KMS-11 (cell line): ENCODE results near the gene IGFBP5.

Experiments used
- H2AFZ ChIP-seq: fragments of 200-600 bp; sonication (generic); 2 replicates; pipeline ENCODE4 v1.6.1; 2016; ENCODE audit warnings: antibody characterized with exemption, mixed run types, low read depth
- H3K27ac ChIP-seq: fragments of 200-600 bp; sonication (generic); 2 replicates; pipeline ENCODE4 v1.6.1; 2016; ENCODE audit warnings: mild to moderate bottlenecking, mixed run types
- H3K27me3 ChIP-seq: fragments of 200-600 bp; sonication (generic); 2 replicates; pipeline ENCODE4 v1.6.1; 2017; ENCODE audit warnings: mild to moderate bottlenecking, low read depth, mixed run types, moderate library complexity; ENCODE audit not compliant: insufficient read depth
- H3K36me3 ChIP-seq: fragments of 200-600 bp; sonication (generic); 2 replicates; pipeline ENCODE4 v1.6.1; 2017; ENCODE audit warnings: mild to moderate bottlenecking, mixed run types; ENCODE audit not compliant: insufficient read depth
- H3K4me1 ChIP-seq: fragments of 200-600 bp; sonication (generic); 2 replicates; pipeline ENCODE4 v1.6.1; 2016; ENCODE audit warnings: mild to moderate bottlenecking, low read depth, mixed run types; ENCODE audit not compliant: poor library complexity, severe bottlenecking
- H3K4me2 ChIP-seq: fragments of 200-600 bp; sonication (generic); 2 replicates; pipeline ENCODE4 v1.7.0; 2016; ENCODE audit warnings: mild to moderate bottlenecking, mixed run types
- H3K4me3 ChIP-seq: fragments of 200-600 bp; sonication (generic); IDR thresholded peaks from 2 replicates; pipeline ENCODE4 v1.6.1; 2017; ENCODE audit warnings: low read depth, low read length, mixed read lengths; ENCODE audit not compliant: insufficient read depth
- H3K79me2 ChIP-seq: fragments of 200-600 bp; sonication (generic); 2 replicates; pipeline ENCODE4 v1.6.1; 2016; ENCODE audit warnings: low read depth, mixed run types; ENCODE audit not compliant: insufficient read depth
- H3K9ac ChIP-seq: fragments of 200-600 bp; sonication (generic); 2 replicates; pipeline ENCODE4 v1.6.1; 2016; ENCODE audit warnings: mild to moderate bottlenecking, mixed run types
- H4K20me1 ChIP-seq: fragments of 200-600 bp; sonication (generic); 2 replicates; pipeline ENCODE4 v1.6.1; 2016; ENCODE audit warnings: mild to moderate bottlenecking, mixed run types; ENCODE audit not compliant: insufficient read depth
- CTCF ChIP-seq: fragments of 200-600 bp; sonication (generic); conservative IDR thresholded peaks from 2 replicates; pipeline ENCODE4 v1.6.1; 2017; ENCODE audit warnings: low read depth, mild to moderate bottlenecking, antibody characterized with exemption, low read length, moderate library complexity, mixed read lengths

The IGFBP5 gene

DNA sequence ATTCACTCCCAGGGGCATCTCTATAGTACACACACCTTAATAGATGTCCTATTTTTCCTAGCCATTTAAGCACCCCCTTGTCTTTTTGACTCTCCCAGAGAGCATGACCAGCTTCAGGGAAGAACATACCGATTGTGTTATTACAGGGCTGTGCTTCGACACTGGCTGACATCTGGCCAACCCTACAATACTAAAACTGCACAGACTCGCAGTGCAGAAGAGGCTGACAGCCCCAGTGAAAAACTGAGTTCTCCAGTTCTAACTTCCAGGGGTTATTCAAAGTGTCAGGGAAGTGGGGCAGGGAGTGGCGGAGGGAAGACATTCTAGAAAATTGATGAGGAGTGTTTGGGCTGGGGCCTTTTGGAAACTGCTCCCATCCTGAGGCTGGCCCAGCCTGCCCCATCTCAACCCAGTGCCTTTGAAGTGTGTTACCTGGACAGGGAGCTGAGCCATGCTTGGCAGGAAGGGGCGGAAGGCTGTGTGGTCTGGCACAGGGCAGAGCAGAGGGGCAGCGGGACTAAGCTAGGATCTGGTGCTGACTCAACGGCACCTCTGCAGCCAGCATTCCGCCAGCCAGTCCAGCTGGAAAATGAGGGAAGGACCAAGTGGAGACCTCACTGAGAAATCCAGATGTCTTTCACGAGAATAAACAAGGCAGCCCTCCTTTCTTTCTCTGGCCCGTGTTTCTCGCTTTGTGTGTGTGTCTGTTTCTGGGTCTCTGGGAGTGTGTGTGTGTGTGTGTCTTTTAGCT lies 15.4 kb upstream of the IGFBP5 start:
- Histone ChIP-seq H3K79me2 (no peaks in the 10 kb centered on the region), H4K20me1 (no peaks in the 10 kb centered on the region), H3K4me1 (no peaks in the 10 kb centered on the region), H3K4me2 (no peak overlapping the region), H3K27ac (no peak overlapping the region), H3K9ac (no peak overlapping the region), H2AFZ (no peak overlapping the region), H3K27me3 (no peaks in the 10 kb centered on the region), H3K36me3 (no peaks in the 10 kb centered on the region), H3K4me3 (no peak overlapping the region)
- no peak for TF ChIP-seq CTCF

GRCh38 chr2:216702756-216703155 lies 7.4 kb upstream of the IGFBP5 start:
- H3K27me3 ChIP-seq, result no peaks in the 10 kb centered on the region
- no peaks in the 10 kb centered on the region for H3K36me3 ChIP-seq
- no peak overlapping the region for H2AFZ ChIP-seq
- H3K4me3 ChIP-seq, result no peak overlapping the region
- no peaks in the 10 kb centered on the region for H4K20me1 ChIP-seq
- H3K4me2 ChIP-seq, result no peak overlapping the region
- no peaks in the 10 kb centered on the region for H3K79me2 ChIP-seq
- no peak for TF ChIP-seq CTCF
- H3K27ac ChIP-seq, result no peak overlapping the region
- no peaks in the 10 kb centered on the region for H3K4me1 ChIP-seq
- H3K9ac ChIP-seq, result no peak overlapping the region

DNA sequence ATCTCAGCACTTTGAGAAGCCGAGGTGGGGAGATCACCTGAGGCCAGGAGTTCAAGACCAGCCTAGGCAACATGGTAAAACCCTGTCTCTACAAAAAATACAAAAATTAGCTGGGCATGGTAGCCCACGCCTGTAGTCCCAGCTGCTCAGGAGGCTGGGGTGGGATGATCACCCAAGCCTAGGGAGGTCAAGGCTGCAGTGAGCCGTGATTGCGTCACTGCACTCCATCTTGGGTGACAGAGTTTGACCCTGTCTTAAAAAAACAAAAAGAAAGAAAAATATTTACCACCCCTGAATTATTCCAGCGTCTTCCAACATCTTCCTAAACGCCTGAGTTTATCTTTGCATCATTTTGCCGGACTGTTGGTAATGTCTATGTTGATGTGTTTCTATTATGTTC lies 6.2 kb upstream of the IGFBP5 start:
- no peaks in the 10 kb centered on the region for H4K20me1 ChIP-seq
- no peak overlapping the region for H3K9ac ChIP-seq
- no peak for TF ChIP-seq CTCF
- no peak overlapping the region for H3K4me2 ChIP-seq
- no peak overlapping the region for H3K27ac ChIP-seq
- no peak overlapping the region for H3K4me3 ChIP-seq
- H3K27me3 ChIP-seq, result no peaks in the 10 kb centered on the region
- H3K36me3 ChIP-seq, result no peaks in the 10 kb centered on the region
- no peak overlapping the region for H2AFZ ChIP-seq
- H3K4me1 ChIP-seq, result no peaks in the 10 kb centered on the region
- H3K79me2 ChIP-seq, result no peaks in the 10 kb centered on the region

DNA sequence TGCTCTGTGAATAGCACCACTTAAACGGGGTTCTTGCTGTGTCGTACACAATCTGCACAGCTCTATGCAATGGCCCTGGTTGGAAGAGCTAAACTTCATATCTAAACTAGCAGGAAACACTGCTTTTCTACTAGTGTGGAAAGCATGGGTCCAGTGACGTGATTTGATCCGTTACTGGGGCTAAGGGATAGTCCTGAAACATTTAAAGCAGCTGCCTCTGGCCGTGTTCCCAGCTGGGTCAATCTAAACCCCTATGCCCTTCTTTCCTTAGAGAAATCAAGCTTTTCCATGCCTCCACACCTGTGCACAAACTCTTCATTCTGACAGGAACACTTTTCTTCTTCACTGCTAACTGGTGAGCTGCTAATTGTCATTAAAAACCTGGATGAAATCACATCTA lies 5.4 kb upstream of the IGFBP5 start:
- no peaks in the 10 kb centered on the region for H3K79me2 ChIP-seq
- no peak overlapping the region for H3K27ac ChIP-seq
- H3K36me3 ChIP-seq, result no peaks in the 10 kb centered on the region
- no peak overlapping the region for H3K4me2 ChIP-seq
- H3K4me1 ChIP-seq, result no peaks in the 10 kb centered on the region
- TF ChIP-seq CTCF, result no peak
- no peaks in the 10 kb centered on the region for H4K20me1 ChIP-seq
- no peak overlapping the region for H3K4me3 ChIP-seq
- no peak overlapping the region for H3K9ac ChIP-seq
- H3K27me3 ChIP-seq, result no peaks in the 10 kb centered on the region
- H2AFZ ChIP-seq, result no peak overlapping the region
